Astrocyte (in vitro differentiated cells and primary cell): ENCODE data around the gene TNNC2. TPM values are rescaled to one million over a fixed set of nuclear protein-coding genes. Genes with fewer than 3 reads are reported as not detected.

Source experiments
- DNase-seq: peaks from one replicate; pipeline ENCODE4 v3.0.0-alpha.2; 2010; ENCODE audit warnings: low read depth
- FAIRE-seq: peaks from 2 replicates; lab custom pipeline; 2011; peaks lifted over from hg19 to GRCh38; lab: Jason Lieb, UNC
- H2AFZ ChIP-seq: 2 replicates; pipeline ENCODE4 v1.6.0; 2012; ENCODE audit warnings: low read depth, low read length, inconsistent platforms
- H3K27ac ChIP-seq: 2 replicates; pipeline ENCODE4 v1.5.1; 2011; ENCODE audit warnings: low read depth, low read length, inconsistent platforms
- H3K27me3 ChIP-seq: 2 replicates; pipeline ENCODE4 v1.6.0; 2011; ENCODE audit warnings: low read length, inconsistent platforms; ENCODE audit not compliant: insufficient read depth
- H3K36me3 ChIP-seq: 2 replicates; pipeline ENCODE4 v1.5.1; 2011; ENCODE audit warnings: low read length, inconsistent platforms; ENCODE audit not compliant: insufficient read depth
- H3K4me1 ChIP-seq: 2 replicates; pipeline ENCODE4 v1.5.1; 2011; ENCODE audit warnings: low read length, inconsistent platforms; ENCODE audit not compliant: insufficient read depth
- H3K4me2 ChIP-seq: 2 replicates; pipeline ENCODE4 v1.6.0; 2012; ENCODE audit warnings: low read length, inconsistent platforms
- H3K4me3 ChIP-seq: 2 replicates; pipeline ENCODE4 v1.5.1; 2011; ENCODE audit warnings: low read depth, mild to moderate bottlenecking, low read length, inconsistent platforms; ENCODE audit not compliant: insufficient read depth
- H3K79me2 ChIP-seq: 2 replicates; pipeline ENCODE4 v1.6.0; 2012; ENCODE audit warnings: mild to moderate bottlenecking, low read length, inconsistent platforms; ENCODE audit not compliant: insufficient read depth
- H3K9ac ChIP-seq: 2 replicates; pipeline ENCODE4 v1.6.0; 2012; ENCODE audit warnings: mild to moderate bottlenecking, low read length, inconsistent platforms
- H3K9me3 ChIP-seq: 2 replicates; pipeline ENCODE4 v1.5.1; 2012; ENCODE audit warnings: low read depth, mild to moderate bottlenecking, low read length, inconsistent platforms; ENCODE audit not compliant: insufficient read depth
- H4K20me1 ChIP-seq: 2 replicates; pipeline ENCODE4 v1.6.0; 2012; ENCODE audit warnings: low read length, inconsistent platforms; ENCODE audit not compliant: insufficient read depth
- H3K27ac Mint-ChIP-seq: one replicate; pipeline ENCODE4 v1.8.0; 2021; ENCODE audit warnings: mild to moderate bottlenecking, mixed read lengths; ENCODE audit not compliant: unreplicated experiment
- H3K27me3 Mint-ChIP-seq: one replicate; pipeline ENCODE4 v1.8.0; 2021; ENCODE audit warnings: low read depth, mixed read lengths; ENCODE audit not compliant: unreplicated experiment
- H3K36me3 Mint-ChIP-seq: one replicate; pipeline ENCODE4 v1.8.0; 2021; ENCODE audit warnings: low read depth, mixed read lengths; ENCODE audit not compliant: unreplicated experiment
- H3K4me1 Mint-ChIP-seq: one replicate; pipeline ENCODE4 v1.8.0; 2021; ENCODE audit warnings: low read depth, mixed read lengths; ENCODE audit not compliant: unreplicated experiment
- H3K4me3 Mint-ChIP-seq: one replicate; pipeline ENCODE4 v1.8.0; 2021; ENCODE audit warnings: mild to moderate bottlenecking, moderate library complexity, mixed read lengths; ENCODE audit not compliant: unreplicated experiment
- H3K9me3 Mint-ChIP-seq: one replicate; pipeline ENCODE4 v1.8.0; 2021; ENCODE audit warnings: mild to moderate bottlenecking, mixed read lengths; ENCODE audit not compliant: unreplicated experiment
- CTCF ChIP-seq: IDR thresholded peaks from 2 replicates; pipeline ENCODE4 v1.5.1; 2011; ENCODE audit warnings: low read depth, mild to moderate bottlenecking, inconsistent platforms, low read length, moderate library complexity; ENCODE audit not compliant: insufficient read depth
- EZH2 ChIP-seq: IDR thresholded peaks from 2 replicates; pipeline ENCODE4 v1.6.1; 2012; ENCODE audit warnings: mild to moderate bottlenecking, low read length, inconsistent platforms; ENCODE audit not compliant: insufficient read depth
- total RNA-seq: library from RNA; stranded (reverse); gene quantifications from 2 replicates; pipeline ENCODE4 v1.2.1, GENCODE V29; 2021

The TNNC2 gene
- total RNA-seq, 1 donor from 2014 or later: not detected

- H3K79me2 ChIP-seq: peaks cover 17% of the 10 kb centered on the region
- no peaks in the 10 kb centered on the region for H3K9me3 ChIP-seq
- peaks cover 24% of the 10 kb centered on the region for H3K4me1 ChIP-seq
- no peak overlapping the region for H3K4me3 Mint-ChIP-seq
- H3K4me1 Mint-ChIP-seq: peaks cover 13% of the 10 kb centered on the region
- H3K27ac Mint-ChIP-seq: peak overlapping the region; percentile 1
- no peaks in the 10 kb centered on the region for H3K27me3 ChIP-seq
- H3K4me3 ChIP-seq: no peak overlapping the region
- H3K9me3 Mint-ChIP-seq: no peaks in the 10 kb centered on the region
- FAIRE-seq (no peak), DNase-seq (peak; percentile 42)
- H3K9ac ChIP-seq: no peak overlapping the region
- no peaks in the 10 kb centered on the region for H3K36me3 ChIP-seq
- no peak overlapping the region for H3K4me2 ChIP-seq
- no peak overlapping the region for H2AFZ ChIP-seq
- H3K27me3 Mint-ChIP-seq: no peaks in the 10 kb centered on the region
- H3K36me3 Mint-ChIP-seq: peaks cover 2% of the 10 kb centered on the region
- no peak overlapping the region for H3K27ac ChIP-seq
- peaks cover 4% of the 10 kb centered on the region for H4K20me1 ChIP-seq
- TF ChIP-seq EZH2: no peak
- TF ChIP-seq CTCF: no peak
Measured at GRCh38 chr20:45860560-45861220, 33.6 kb upstream of the TNNC2 start.

DNA sequence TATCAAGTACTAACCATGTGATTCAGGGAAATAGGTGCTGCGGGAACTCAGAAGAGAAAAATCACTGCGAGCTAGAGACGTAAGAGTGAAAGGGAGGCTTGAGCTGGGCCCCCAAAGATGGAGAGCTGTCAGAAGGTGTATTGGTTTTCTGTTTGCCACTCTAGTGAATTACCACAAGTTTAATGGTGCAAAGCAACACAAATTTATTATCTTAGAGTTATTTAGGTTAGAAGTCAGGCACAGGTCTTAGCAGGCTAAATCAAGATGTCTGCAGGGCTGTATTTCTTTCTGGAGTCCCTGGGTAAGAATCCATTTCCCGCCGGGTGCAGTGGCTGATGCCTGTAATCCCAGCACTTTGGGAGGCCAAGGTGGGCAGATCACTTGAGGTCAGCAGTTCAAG is 32.8 kb upstream of the TNNC2 start:
- Mint-ChIP-seq H3K4me3 (no peak overlapping the region), H3K27me3 (no peaks in the 10 kb centered on the region), H3K36me3 (peaks cover 2% of the 10 kb centered on the region), H3K9me3 (no peaks in the 10 kb centered on the region), H3K27ac (no peak overlapping the region), H3K4me1 (peaks cover 13% of the 10 kb centered on the region)
- peaks cover 21% of the 10 kb centered on the region for H3K79me2 ChIP-seq
- no peak for DNase-seq
- H3K9ac ChIP-seq: no peak overlapping the region
- peaks cover 24% of the 10 kb centered on the region for H3K4me1 ChIP-seq
- FAIRE-seq: no peak
- H2AFZ ChIP-seq: no peak overlapping the region
- no peak overlapping the region for H3K4me3 ChIP-seq
- peaks cover 5% of the 10 kb centered on the region for H4K20me1 ChIP-seq
- H3K36me3 ChIP-seq: no peaks in the 10 kb centered on the region
- no peak overlapping the region for H3K4me2 ChIP-seq
- TF ChIP-seq CTCF (no peak), EZH2 (no peak)
- no peak overlapping the region for H3K27ac ChIP-seq
- H3K27me3 ChIP-seq: no peaks in the 10 kb centered on the region
- no peaks in the 10 kb centered on the region for H3K9me3 ChIP-seq

DNA sequence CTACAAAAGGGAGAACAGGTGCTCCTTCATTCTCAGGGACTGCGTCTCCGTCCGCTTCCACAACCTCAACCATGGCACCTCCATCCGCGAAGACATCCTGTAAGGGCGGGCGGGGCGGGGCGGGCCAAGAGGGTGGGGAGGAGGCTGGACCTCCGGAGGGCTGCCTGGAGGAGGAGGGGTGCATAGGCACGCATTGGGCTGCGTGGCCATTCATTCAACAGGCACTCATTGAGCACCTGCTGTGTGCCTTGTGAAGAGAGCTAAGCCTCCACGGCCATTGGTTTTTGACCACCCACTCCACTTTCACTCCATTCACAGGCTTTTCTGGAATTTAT is 30.7 kb upstream of the TNNC2 start:
- FAIRE-seq (no peak), DNase-seq (no peak)
- Histone ChIP-seq H3K9ac (peak overlapping the region; percentile 89), H3K27me3 (no peaks in the 10 kb centered on the region), H3K27ac (no peak overlapping the region), H3K4me3 (peak overlapping the region; percentile 90), H3K4me2 (peak overlapping the region; percentile 94), H3K79me2 (peaks cover 26% of the 10 kb centered on the region), H3K9me3 (no peaks in the 10 kb centered on the region), H3K4me1 (peaks cover 24% of the 10 kb centered on the region), H4K20me1 (peaks cover 10% of the 10 kb centered on the region), H3K36me3 (no peaks in the 10 kb centered on the region), H2AFZ (peak overlapping the region; percentile 76)
- Mint-ChIP-seq H3K9me3 (no peaks in the 10 kb centered on the region), H3K36me3 (peaks cover 10% of the 10 kb centered on the region), H3K27ac (peak overlapping the region; percentile 79), H3K27me3 (no peaks in the 10 kb centered on the region), H3K4me1 (peaks cover 13% of the 10 kb centered on the region), H3K4me3 (peak overlapping the region; percentile 96)
- no peak for TF ChIP-seq CTCF
- no peak for TF ChIP-seq EZH2
